GM12874 (cell line): ENCODE data around the gene PDE1C.

Experiments used
- TF ChIP-seq, protein P1 (sequence below): IDR thresholded peaks from 2 replicates; pipeline ENCODE4 v1.5.1; 2011; ENCODE audit warnings: low read depth, mild to moderate bottlenecking, control low read depth, low read length, moderate library complexity; ENCODE audit not compliant: insufficient read depth

Gene PDE1C

DNA sequence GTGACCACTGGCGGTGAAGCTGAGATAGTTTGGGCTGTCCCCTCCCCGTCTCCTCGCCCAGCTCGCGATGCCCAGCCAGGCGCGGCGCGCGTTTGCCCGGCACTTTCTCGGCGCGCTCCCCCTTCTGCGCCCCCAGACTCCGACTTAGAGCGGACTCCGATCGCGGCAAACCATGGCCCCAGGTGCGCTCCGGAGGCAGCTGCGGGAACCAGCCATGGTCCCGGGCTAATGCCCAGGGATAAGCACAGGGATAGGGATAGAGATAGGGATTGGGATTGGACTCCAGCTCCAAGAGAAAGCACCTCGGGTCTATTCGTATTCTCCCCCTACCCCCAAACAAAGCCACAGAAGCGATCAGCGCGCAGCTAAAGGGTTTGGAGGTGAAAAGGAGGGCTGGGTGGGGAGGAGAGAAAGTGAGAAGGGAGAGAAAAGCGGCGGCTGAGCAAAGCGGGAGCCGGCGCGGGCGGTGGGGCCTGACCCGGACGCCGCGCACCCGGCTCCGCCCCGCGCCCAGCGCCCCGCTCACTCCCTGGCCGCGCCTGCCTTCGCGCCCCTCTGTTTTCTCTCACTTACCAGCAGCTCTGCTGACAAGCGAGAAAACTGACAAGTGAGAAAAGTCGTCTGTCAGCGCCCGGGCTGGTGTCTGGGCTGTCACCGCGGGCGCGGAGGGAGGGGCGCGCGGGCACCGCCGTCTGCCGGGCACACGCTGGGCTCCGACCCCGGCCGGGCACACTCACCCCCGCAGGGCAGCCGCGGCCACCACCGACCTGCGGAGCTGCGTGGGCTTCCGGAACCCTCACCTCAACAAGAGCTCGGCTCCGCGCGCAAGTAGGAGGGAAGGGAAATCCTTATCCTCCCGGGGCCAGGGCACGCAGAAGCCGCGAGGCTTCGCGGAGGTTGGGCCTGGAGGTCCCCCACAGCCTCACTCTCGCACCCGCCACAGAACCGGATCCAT lies at the start of gene PDE1C:
PDE1C (minus strand) TSS at position 2 of the 955 bp plus-strand sequence.
- TF ChIP-seq, protein P1, sequence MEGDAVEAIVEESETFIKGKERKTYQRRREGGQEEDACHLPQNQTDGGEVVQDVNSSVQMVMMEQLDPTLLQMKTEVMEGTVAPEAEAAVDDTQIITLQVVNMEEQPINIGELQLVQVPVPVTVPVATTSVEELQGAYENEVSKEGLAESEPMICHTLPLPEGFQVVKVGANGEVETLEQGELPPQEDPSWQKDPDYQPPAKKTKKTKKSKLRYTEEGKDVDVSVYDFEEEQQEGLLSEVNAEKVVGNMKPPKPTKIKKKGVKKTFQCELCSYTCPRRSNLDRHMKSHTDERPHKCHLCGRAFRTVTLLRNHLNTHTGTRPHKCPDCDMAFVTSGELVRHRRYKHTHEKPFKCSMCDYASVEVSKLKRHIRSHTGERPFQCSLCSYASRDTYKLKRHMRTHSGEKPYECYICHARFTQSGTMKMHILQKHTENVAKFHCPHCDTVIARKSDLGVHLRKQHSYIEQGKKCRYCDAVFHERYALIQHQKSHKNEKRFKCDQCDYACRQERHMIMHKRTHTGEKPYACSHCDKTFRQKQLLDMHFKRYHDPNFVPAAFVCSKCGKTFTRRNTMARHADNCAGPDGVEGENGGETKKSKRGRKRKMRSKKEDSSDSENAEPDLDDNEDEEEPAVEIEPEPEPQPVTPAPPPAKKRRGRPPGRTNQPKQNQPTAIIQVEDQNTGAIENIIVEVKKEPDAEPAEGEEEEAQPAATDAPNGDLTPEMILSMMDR = no peak

DNA sequence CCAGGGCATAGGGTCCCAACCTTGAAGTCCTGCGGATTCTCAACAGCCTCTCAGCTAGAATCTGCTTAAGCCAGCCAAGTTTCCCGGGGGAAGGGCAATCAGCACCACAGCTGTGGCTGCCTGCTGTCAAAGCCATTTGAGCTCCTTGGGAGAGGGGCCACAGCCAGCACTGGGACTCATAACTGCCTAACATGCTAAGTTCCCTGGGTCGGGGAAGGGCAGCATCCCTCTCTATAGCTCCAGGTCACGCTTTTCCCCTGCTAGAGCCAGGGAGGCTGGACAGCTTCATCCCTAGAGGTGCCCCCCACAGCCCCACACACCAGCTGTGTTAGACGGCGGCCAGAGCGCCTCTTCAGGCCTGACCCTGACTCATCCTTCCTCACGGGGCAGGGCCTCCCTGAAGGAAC lies 49.6 kb upstream of the PDE1C start:
- TF ChIP-seq, protein P1 = no peak

DNA sequence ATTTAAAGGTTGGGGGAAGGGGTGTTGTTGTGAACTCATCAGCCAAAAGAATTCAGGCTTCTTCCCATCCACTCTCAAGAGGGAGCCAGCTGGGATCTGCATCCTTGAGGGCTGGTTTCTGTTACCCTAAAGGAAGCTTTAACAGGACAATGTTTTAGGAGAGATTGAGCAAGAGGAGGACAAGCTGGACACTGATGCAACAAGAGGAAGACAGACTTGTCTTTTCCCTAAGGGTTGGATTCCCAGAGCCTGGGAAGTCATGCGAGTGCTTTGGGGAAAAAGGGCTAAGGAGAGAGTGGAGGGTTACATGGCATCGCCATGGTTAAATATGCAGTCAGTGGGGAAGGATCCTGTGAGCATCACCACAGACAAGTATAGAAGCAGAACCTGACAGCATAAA lies 47.6 kb upstream of the PDE1C start:
- TF ChIP-seq, protein P1 = no peak

DNA sequence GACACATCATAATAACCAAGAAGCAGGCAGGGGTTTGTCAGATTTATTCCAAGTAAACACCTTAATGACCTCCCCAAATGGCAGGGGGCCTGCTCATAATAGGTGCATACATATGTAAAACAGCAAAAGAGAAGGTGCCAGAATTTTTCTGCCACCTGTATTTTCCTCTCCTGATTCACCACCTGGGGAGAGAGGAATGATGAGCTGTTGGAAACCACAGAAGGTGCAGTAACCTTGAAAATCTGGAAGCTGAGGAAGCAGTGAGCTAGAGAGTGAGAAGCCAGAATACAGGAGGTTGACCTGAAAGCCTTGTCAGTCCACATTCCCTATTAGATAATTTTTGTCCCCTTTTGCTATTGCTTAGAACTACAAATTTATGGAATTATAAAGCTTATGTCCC lies 46.2 kb upstream of the PDE1C start:
- TF ChIP-seq, protein P1 = no peak

DNA sequence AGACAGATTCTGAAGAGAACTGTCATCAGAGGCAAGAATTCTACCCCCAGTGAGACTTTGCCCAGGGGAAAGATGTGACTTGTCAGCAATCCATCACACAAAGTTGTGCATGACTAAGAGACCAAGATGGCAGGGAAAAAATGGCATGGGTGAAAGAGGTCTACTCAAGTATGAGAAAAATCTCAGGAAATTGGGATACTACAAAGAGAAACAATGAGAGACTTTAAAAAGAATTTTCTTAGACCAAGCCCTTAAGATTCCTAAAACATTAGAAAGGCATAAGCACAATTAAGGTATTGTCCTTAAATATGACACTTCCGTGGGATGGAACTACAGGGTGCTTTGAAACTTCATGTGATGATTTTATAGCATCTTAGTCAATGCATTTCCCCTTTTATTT lies 45.6 kb upstream of the PDE1C start:
- TF ChIP-seq, protein P1 = no peak

DNA sequence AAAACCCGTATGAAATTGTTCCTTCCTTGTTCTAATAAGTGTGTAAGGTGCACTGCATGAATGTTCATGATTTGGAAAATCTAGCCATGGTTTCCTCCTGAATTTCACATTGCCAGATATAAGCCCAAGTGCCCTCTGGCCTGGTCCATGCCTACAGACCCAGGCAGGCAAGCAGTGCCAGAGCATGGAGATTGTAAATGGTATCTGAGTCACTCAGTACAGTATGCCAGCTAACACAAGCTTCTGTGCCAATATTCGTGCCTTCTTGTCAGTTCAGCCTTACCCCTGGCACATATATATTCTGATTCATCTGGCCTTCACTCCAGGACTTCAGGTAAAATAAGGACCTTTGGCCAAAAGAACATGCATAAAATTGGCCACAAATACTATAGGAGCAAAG lies 38.4 kb upstream of the PDE1C start:
- TF ChIP-seq, protein P1 = no peak

DNA sequence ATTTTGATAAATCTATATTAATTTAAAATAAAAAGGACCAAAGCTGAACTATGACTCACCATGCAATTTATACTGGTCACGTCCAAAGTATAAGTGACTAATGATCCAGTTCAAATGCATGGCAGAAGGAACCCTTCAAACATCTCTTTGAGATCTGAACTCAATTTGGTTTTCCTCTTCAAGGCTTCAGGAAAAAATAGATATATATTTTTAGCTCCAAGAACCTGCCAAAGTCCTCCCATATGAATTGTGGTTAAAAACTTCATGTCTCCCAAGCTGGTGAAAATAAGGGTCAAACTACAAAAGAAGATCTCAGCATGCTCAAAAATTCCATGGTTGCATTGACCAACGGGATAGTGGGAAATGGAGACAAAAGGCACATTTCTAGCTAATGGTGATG lies 34.6 kb upstream of the PDE1C start:
- TF ChIP-seq, protein P1 = no peak
